Sigmoid colon (tissue), 4 donors: ENCODE data around the gene MAP3K21.

Experiments
- EP300 ChIP-seq, 4 donors: sonication (generic); formaldehyde crosslinking; IDR thresholded peaks; one replicate each; pipeline ENCODE4 v1.6.1; 2017; ENCODE audit warnings: antibody characterized with exemption in 4 of 4
- POLR2A ChIP-seq, 2 donors: fragments of 450-650 bp; IDR thresholded peaks; one replicate each; pipeline ENCODE4 v1.6.1; 2016; ENCODE audit warnings: antibody characterized with exemption in 2 of 2, mild to moderate bottlenecking in 2 of 2, moderate library complexity in 2 of 2
- TF ChIP-seq, protein P1 (sequence below), 4 experiments: fragments of 450-650 bp in 3 of 4; fragments of 200-600 bp in 1 of 4; IDR thresholded peaks; one replicate each; pipeline ENCODE4 v1.5.1; 2016 to 2019; ENCODE audit warnings: antibody characterized with exemption in 4 of 4, mild to moderate bottlenecking in 3 of 4, moderate library complexity in 2 of 4

- TF ChIP-seq, protein P1, sequence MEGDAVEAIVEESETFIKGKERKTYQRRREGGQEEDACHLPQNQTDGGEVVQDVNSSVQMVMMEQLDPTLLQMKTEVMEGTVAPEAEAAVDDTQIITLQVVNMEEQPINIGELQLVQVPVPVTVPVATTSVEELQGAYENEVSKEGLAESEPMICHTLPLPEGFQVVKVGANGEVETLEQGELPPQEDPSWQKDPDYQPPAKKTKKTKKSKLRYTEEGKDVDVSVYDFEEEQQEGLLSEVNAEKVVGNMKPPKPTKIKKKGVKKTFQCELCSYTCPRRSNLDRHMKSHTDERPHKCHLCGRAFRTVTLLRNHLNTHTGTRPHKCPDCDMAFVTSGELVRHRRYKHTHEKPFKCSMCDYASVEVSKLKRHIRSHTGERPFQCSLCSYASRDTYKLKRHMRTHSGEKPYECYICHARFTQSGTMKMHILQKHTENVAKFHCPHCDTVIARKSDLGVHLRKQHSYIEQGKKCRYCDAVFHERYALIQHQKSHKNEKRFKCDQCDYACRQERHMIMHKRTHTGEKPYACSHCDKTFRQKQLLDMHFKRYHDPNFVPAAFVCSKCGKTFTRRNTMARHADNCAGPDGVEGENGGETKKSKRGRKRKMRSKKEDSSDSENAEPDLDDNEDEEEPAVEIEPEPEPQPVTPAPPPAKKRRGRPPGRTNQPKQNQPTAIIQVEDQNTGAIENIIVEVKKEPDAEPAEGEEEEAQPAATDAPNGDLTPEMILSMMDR (IDR thresholded peaks at IDR 0.05): no peak
- no peak for TF ChIP-seq EP300 (IDR thresholded peaks at IDR 0.05)
- TF ChIP-seq POLR2A (IDR thresholded peaks at IDR 0.05): no peak
Observed at GRCh38 chr1:233282582-233282886, 45.0 kb upstream of the MAP3K21 start.
